HL-60 (cell line): ENCODE measurements around the gene ZP1.

ENCODE experiments used
- CTCF ChIP-seq: IDR thresholded peaks from one replicate; pipeline ENCODE4 v1.5.1; 2011; ENCODE audit warnings: low read length, control low read depth, inconsistent platforms; ENCODE audit not compliant: insufficient read depth
- GABPA ChIP-seq: IDR thresholded peaks from 2 replicates; pipeline ENCODE4 v1.6.1; 2012; ENCODE audit warnings: low read depth
- POLR2AphosphoS5 ChIP-seq: IDR thresholded peaks from 2 replicates; pipeline ENCODE4 v1.6.1; 2012; ENCODE audit warnings: low read depth
- REST ChIP-seq: IDR thresholded peaks from 2 replicates; pipeline ENCODE4 v1.6.1; 2012; ENCODE audit warnings: low read depth; ENCODE audit not compliant: insufficient replicate concordance
- SPI1 ChIP-seq: IDR thresholded peaks from 2 replicates; pipeline ENCODE4 v1.6.1; 2012; ENCODE audit warnings: low read depth, mild to moderate bottlenecking, borderline replicate concordance

DNA sequence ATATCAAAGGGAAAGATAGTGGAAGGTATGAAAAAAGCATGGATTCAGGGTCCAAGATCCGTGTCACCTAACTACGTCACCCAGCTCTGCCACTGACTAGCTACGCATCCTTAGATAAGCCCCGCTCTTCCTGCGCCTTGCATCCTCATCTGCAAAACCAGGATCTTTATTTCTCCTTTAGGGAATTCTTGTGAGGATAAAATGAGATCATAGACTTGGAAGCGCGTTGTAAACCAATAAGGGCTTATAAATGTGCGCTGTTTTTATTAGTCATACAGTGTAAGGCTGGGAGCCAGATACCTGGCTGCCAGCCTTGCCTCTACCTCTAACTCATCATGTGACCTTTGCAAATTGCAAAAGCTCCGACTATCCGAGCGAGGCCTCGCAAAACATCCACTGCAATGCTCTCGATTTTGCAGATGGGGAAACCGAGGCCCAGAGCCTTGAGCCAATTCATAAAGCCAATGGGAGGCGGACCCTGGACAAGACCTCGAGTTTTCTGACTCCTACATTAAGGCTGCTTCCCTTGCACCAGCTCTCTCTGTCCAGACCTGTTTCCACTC is 38.3 kb downstream of the ZP1 start:
- TF ChIP-seq CTCF, result no peak
- TF ChIP-seq POLR2AphosphoS5, result no peak
- TF ChIP-seq GABPA, result no peak
- no peak for TF ChIP-seq REST
- TF ChIP-seq SPI1, result no peak
